Astrocyte (in vitro differentiated cells and primary cell): ENCODE measurements around the gene GZMM. TPM values are rescaled to one million over a fixed set of nuclear protein-coding genes. Genes with fewer than 3 reads are reported as not detected.

Experiments used
- DNase-seq: peaks from one replicate; pipeline ENCODE4 v3.0.0-alpha.2; 2010; ENCODE audit warnings: low read depth
- FAIRE-seq: peaks from 2 replicates; lab custom pipeline; 2011; peaks lifted over from hg19 to GRCh38; lab: Jason Lieb, UNC
- H2AFZ ChIP-seq: 2 replicates; pipeline ENCODE4 v1.6.0; 2012; ENCODE audit warnings: low read depth, low read length, inconsistent platforms
- H3K27ac ChIP-seq: 2 replicates; pipeline ENCODE4 v1.5.1; 2011; ENCODE audit warnings: low read depth, low read length, inconsistent platforms
- H3K27me3 ChIP-seq: 2 replicates; pipeline ENCODE4 v1.6.0; 2011; ENCODE audit warnings: low read length, inconsistent platforms; ENCODE audit not compliant: insufficient read depth
- H3K36me3 ChIP-seq: 2 replicates; pipeline ENCODE4 v1.5.1; 2011; ENCODE audit warnings: low read length, inconsistent platforms; ENCODE audit not compliant: insufficient read depth
- H3K4me1 ChIP-seq: 2 replicates; pipeline ENCODE4 v1.5.1; 2011; ENCODE audit warnings: low read length, inconsistent platforms; ENCODE audit not compliant: insufficient read depth
- H3K4me2 ChIP-seq: 2 replicates; pipeline ENCODE4 v1.6.0; 2012; ENCODE audit warnings: low read length, inconsistent platforms
- H3K4me3 ChIP-seq: 2 replicates; pipeline ENCODE4 v1.5.1; 2011; ENCODE audit warnings: low read depth, mild to moderate bottlenecking, low read length, inconsistent platforms; ENCODE audit not compliant: insufficient read depth
- H3K79me2 ChIP-seq: 2 replicates; pipeline ENCODE4 v1.6.0; 2012; ENCODE audit warnings: mild to moderate bottlenecking, low read length, inconsistent platforms; ENCODE audit not compliant: insufficient read depth
- H3K9ac ChIP-seq: 2 replicates; pipeline ENCODE4 v1.6.0; 2012; ENCODE audit warnings: mild to moderate bottlenecking, low read length, inconsistent platforms
- H3K9me3 ChIP-seq: 2 replicates; pipeline ENCODE4 v1.5.1; 2012; ENCODE audit warnings: low read depth, mild to moderate bottlenecking, low read length, inconsistent platforms; ENCODE audit not compliant: insufficient read depth
- H4K20me1 ChIP-seq: 2 replicates; pipeline ENCODE4 v1.6.0; 2012; ENCODE audit warnings: low read length, inconsistent platforms; ENCODE audit not compliant: insufficient read depth
- H3K27ac Mint-ChIP-seq: one replicate; pipeline ENCODE4 v1.8.0; 2021; ENCODE audit warnings: mild to moderate bottlenecking, mixed read lengths; ENCODE audit not compliant: unreplicated experiment
- H3K27me3 Mint-ChIP-seq: one replicate; pipeline ENCODE4 v1.8.0; 2021; ENCODE audit warnings: low read depth, mixed read lengths; ENCODE audit not compliant: unreplicated experiment
- H3K36me3 Mint-ChIP-seq: one replicate; pipeline ENCODE4 v1.8.0; 2021; ENCODE audit warnings: low read depth, mixed read lengths; ENCODE audit not compliant: unreplicated experiment
- H3K4me1 Mint-ChIP-seq: one replicate; pipeline ENCODE4 v1.8.0; 2021; ENCODE audit warnings: low read depth, mixed read lengths; ENCODE audit not compliant: unreplicated experiment
- H3K4me3 Mint-ChIP-seq: one replicate; pipeline ENCODE4 v1.8.0; 2021; ENCODE audit warnings: mild to moderate bottlenecking, moderate library complexity, mixed read lengths; ENCODE audit not compliant: unreplicated experiment
- H3K9me3 Mint-ChIP-seq: one replicate; pipeline ENCODE4 v1.8.0; 2021; ENCODE audit warnings: mild to moderate bottlenecking, mixed read lengths; ENCODE audit not compliant: unreplicated experiment
- EZH2 ChIP-seq: IDR thresholded peaks from 2 replicates; pipeline ENCODE4 v1.6.1; 2012; ENCODE audit warnings: mild to moderate bottlenecking, low read length, inconsistent platforms; ENCODE audit not compliant: insufficient read depth
- total RNA-seq: library from RNA; stranded (reverse); gene quantifications from 2 replicates; pipeline ENCODE4 v1.2.1, GENCODE V29; 2021
- TF ChIP-seq, protein P1 (sequence below): IDR thresholded peaks from 2 replicates; pipeline ENCODE4 v1.5.1; 2011; ENCODE audit warnings: low read depth, mild to moderate bottlenecking, inconsistent platforms, low read length, moderate library complexity; ENCODE audit not compliant: insufficient read depth

GZMM gene
- total RNA-seq, 1 donor from 2014 or later = 0.70 TPM

DNA sequence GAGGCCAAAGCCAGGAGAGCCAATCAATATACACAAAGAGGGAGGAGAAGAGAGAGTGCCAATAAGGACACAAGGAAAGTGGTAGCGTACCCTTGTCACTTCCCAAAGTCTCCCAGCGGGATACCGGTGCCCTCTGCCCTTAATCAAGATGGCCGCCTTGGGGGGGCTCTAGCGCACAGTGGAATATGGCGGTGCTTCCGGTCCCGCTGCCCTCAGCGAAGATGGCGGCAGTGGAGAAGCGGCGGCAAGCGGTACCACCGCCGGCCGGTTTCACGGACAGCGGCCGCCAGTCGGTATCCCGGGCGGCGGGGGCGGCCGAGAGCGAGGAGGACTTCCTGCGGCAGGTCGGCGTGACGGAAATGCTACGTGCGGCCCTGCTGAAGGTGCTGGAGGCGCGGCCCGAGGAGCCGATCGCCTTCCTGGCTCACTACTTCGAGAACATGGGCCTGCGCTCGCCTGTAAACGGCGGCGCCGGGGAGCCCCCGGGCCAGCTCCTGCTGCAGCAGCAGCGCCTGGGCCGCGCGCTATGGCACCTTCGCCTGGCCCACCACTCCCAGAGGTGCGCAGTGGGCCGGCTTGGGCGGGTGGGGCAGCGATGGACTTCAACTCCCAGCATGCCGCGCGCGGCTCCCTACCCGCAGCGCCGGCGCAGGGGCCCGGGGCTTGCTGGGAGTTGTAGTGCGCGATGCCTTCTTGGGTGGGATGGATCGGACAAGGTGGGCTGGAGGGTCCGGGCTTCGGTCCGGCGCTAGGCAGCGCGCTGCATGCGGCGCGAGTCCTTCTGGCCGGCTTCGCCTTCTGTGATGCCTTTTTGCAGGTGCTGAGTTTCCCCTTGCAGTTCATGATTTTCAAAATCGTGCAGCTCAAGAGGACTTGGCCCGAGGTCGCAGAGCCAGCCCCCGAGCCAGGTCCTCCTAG lies 36.3 kb upstream of the GZMM start, which contains the start of gene TPGS1:
TPGS1 (plus strand) TSS at position 212 of the 918 bp plus-strand sequence; CDS start at position 222, 10 bp downstream.
- Mint-ChIP-seq H3K9me3 (peaks cover 2% of the 10 kb centered on the region), H3K4me1 (peaks cover 11% of the 10 kb centered on the region), H3K36me3 (peaks cover 16% of the 10 kb centered on the region), H3K27ac (peak within 1 kb of the TSS; percentile 99), H3K27me3 (no peaks in the 10 kb centered on the region), H3K4me3 (peak within 1 kb of the TSS; percentile 94)
- H3K27ac ChIP-seq = peak within 1 kb of the TSS; percentile 97
- peaks cover 24% of the 10 kb centered on the region for H3K4me1 ChIP-seq
- H3K79me2 ChIP-seq = peaks cover 15% of the 10 kb centered on the region
- peak within 1 kb of the TSS; percentile 99 for H3K4me2 ChIP-seq
- no peaks in the 10 kb centered on the region for H3K36me3 ChIP-seq
- no peaks in the 10 kb centered on the region for H3K9me3 ChIP-seq
- H2AFZ ChIP-seq = peak within 1 kb of the TSS; percentile 89
- FAIRE-seq (no peak), DNase-seq (no peak)
- TF ChIP-seq, protein P1, sequence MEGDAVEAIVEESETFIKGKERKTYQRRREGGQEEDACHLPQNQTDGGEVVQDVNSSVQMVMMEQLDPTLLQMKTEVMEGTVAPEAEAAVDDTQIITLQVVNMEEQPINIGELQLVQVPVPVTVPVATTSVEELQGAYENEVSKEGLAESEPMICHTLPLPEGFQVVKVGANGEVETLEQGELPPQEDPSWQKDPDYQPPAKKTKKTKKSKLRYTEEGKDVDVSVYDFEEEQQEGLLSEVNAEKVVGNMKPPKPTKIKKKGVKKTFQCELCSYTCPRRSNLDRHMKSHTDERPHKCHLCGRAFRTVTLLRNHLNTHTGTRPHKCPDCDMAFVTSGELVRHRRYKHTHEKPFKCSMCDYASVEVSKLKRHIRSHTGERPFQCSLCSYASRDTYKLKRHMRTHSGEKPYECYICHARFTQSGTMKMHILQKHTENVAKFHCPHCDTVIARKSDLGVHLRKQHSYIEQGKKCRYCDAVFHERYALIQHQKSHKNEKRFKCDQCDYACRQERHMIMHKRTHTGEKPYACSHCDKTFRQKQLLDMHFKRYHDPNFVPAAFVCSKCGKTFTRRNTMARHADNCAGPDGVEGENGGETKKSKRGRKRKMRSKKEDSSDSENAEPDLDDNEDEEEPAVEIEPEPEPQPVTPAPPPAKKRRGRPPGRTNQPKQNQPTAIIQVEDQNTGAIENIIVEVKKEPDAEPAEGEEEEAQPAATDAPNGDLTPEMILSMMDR = no peak
- TF ChIP-seq EZH2 = no peak
- no peaks in the 10 kb centered on the region for H3K27me3 ChIP-seq
- H3K4me3 ChIP-seq = peak within 1 kb of the TSS; percentile 72
- no peaks in the 10 kb centered on the region for H4K20me1 ChIP-seq
- H3K9ac ChIP-seq = peak within 1 kb of the TSS; percentile 88

DNA sequence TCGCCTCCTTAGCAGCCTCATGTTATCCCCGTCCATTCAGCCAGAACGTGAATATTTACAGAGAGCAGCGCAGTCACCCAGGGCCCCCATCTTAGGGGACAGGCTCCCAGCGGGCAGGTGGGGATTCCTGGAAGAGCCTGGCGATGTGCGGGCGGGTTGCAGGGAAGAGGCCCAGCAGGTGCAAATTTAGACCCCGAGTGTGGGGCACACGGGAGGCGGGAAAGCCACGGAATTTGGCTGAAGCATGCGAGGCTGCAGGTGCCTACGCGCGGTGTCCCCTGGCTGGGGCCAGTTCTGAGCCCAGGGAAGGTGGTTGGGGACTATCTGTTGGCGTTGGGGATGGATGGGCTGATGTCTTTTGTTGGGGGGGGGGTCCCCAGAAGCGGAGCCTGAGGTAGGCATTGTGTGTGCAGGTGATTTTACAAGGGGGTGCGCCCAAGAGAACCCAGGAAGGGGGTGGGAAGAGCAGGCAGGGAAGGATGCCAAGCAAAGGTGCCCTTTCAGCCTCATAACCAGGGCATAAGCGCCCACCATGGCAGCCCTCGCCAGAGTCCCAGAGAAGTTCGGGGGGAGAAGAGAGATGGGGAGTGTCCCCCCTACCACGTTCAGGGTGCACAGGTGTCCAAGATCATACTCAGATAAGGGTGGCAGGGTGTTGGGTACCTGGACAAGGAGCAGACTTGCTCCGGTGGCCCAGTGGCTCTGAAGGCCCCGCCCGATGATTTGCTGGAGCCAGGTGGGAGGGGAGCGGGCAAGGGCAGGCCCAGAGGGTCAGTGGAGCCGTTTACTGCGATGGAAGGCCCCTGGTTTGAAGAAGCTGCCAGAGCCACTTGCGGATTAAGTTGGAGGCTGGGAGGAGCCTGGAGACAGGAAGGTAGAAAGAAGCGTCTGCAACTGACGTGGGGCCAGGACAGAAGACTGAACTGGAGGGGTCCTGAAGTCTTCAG lies 35.4 kb upstream of the GZMM start:
- Histone ChIP-seq H3K9me3 (no peaks in the 10 kb centered on the region), H2AFZ (peak overlapping the region; percentile 35), H3K79me2 (peaks cover 15% of the 10 kb centered on the region), H3K36me3 (no peaks in the 10 kb centered on the region), H3K27ac (no peak overlapping the region), H3K27me3 (no peaks in the 10 kb centered on the region), H3K9ac (peak overlapping the region; percentile 88), H4K20me1 (peaks cover 4% of the 10 kb centered on the region), H3K4me1 (peaks cover 24% of the 10 kb centered on the region), H3K4me3 (peak overlapping the region; percentile 72), H3K4me2 (peak overlapping the region; percentile 99)
- Mint-ChIP-seq H3K27me3 (no peaks in the 10 kb centered on the region), H3K4me3 (peak overlapping the region; percentile 94), H3K27ac (peak overlapping the region; percentile 66), H3K4me1 (peaks cover 11% of the 10 kb centered on the region), H3K9me3 (no peaks in the 10 kb centered on the region), H3K36me3 (peaks cover 16% of the 10 kb centered on the region)
- TF ChIP-seq, protein P1 = no peak
- TF ChIP-seq EZH2 = no peak
- FAIRE-seq (no peak), DNase-seq (no peak)
